ENCODE results near the gene SLC7A9. TPM values are rescaled to one million over a fixed set of nuclear protein-coding genes. Genes with fewer than 3 reads are reported as not detected.

Gene SLC7A9
- total and polyA plus RNA-seq, 2 donors (not counting 3 experiments of a cell fraction or from before 2014, with no cell fraction given) = 0.06 TPM; not detected in 1

- Histone ChIP-seq H3K9me3 (replicated peaks; ENCODE audit: control insufficient read depth, insufficient read depth, low read length) (no peaks in the 10 kb centered on the region), H3K9ac (replicated peaks; ENCODE audit: extremely low read depth, insufficient read depth, low read length) (no peak overlapping the region), H3K4me3 (replicated peaks in 1 of 3; ENCODE audit: insufficient read depth in 1 of 3, low read depth in 1 of 3, low read length in 3 of 3) (no peak overlapping the region), H4K20me1 (replicated peaks; ENCODE audit: control insufficient read depth, extremely low read depth, insufficient read depth, low read length) (no peaks in the 10 kb centered on the region), H3K79me2 (ENCODE audit: control insufficient read depth, insufficient read depth, low read length) (no peaks in the 10 kb centered on the region), H3K4me2 (ENCODE audit: insufficient read depth, low read length) (no peak overlapping the region), H3K4me1 (ENCODE audit: control insufficient read depth, extremely low read depth, insufficient read depth, low read length) (no peaks in the 10 kb centered on the region), H3K36me3 (ENCODE audit: control insufficient read depth in 2 of 2, extremely low read depth in 1 of 2, insufficient read depth in 2 of 2, low read length in 2 of 2) (no peaks in the 10 kb centered on the region), H3K27ac (ENCODE audit: insufficient read depth, low read depth, low read length) (no peak overlapping the region), H2AFZ (ENCODE audit: low read depth, low read length) (no peak overlapping the region), H3K27me3 (ENCODE audit: control insufficient read depth in 2 of 2, insufficient read depth in 2 of 2, low read length in 2 of 2) (no peaks in the 10 kb centered on the region), H3K9me1 (replicated peaks; ENCODE audit: control insufficient read depth, extremely low read depth, insufficient read depth, low read length) (no peaks in the 10 kb centered on the region)
- ChIA-PET POLR2A (no interaction called here), CTCF (no interaction called here)
- intact Hi-C loops (cut with micrococcal nuclease) = no loop called here
- no TSS peak for BruUV-seq (replicated peaks)
- DNase-seq (ENCODE audit: low read depth, low spot score) (no peak), FAIRE-seq (no peak)
- dilution Hi-C loops (cut with MboI; ENCODE audit: extremely low pct_ligation_motif_present, low sequenced_read_pairs) = no loop called here
- TF ChIP-seq FOS (IDR thresholded peaks at IDR 0.05; ENCODE audit: borderline replicate concordance, insufficient read depth, low read length) (no peak), MYC (IDR thresholded peaks at IDR 0.05; ENCODE audit: low read depth, low read length) (no peak), POLR2AphosphoS5 (IDR thresholded peaks at IDR 0.05; ENCODE audit: insufficient read depth, low read depth, low read length) (no peak), JUN (IDR thresholded peaks at IDR 0.05; ENCODE audit: borderline replicate concordance, insufficient read depth, insufficient read length, low read depth) (no peak), MAX (IDR thresholded peaks at IDR 0.05; ENCODE audit: insufficient read depth, insufficient read length) (no peak), GATA2 (IDR thresholded peaks at IDR 0.05; ENCODE audit: insufficient read depth, insufficient read length, low read depth, low read length) (no peak), CTCF (IDR thresholded peaks at IDR 0.05; ENCODE audit: extremely low read depth in 1 of 2, insufficient read depth in 1 of 2, low read depth in 1 of 2, low read length in 2 of 2) (no peak), EZH2 (IDR thresholded peaks at IDR 0.05; ENCODE audit: borderline replicate concordance, low read depth, low read length, severe bottlenecking) (no peak), POLR2A (IDR thresholded peaks at IDR 0.05; ENCODE audit: low read depth, low read length) (no peak)
Measured at GRCh38 chr19:32831611-32832010, 38.0 kb downstream of the SLC7A9 start.
